GM23248 (cell line): ENCODE results near the gene OXSM.

Source experiments
- EZH2 ChIP-seq: fragments of 200-600 bp; sonication (generic); IDR thresholded peaks from 2 replicates; pipeline ENCODE4 v1.6.1; 2018; ENCODE audit warnings: antibody characterized with exemption, mild to moderate bottlenecking; ENCODE audit not compliant: insufficient read depth, poor library complexity, severe bottlenecking
- EZH2phosphoT487 ChIP-seq: fragments of 200-600 bp; sonication (generic); IDR thresholded peaks from 2 replicates; pipeline ENCODE4 v1.6.1; 2018; ENCODE audit warnings: antibody characterized with exemption, moderate library complexity, mild to moderate bottlenecking, low read depth; ENCODE audit not compliant: insufficient read depth

- TF ChIP-seq EZH2phosphoT487 (no peak), EZH2 (no peak)
Observed at GRCh38 chr3:25789596-25790556, at the start of gene OXSM.
